Measurements from ENCODE around the gene ARHGAP40.

ARHGAP40 gene

GRCh38 chr20:38692436-38693411 lies 91.1 kb downstream of the ARHGAP40 start:
- no peak for DNase-seq

GRCh38 chr20:38697306-38697705 lies 95.7 kb downstream of the ARHGAP40 start:
- DNase-seq = no peak

- no peak for DNase-seq
Observed at GRCh38 chr20:38698541-38698940, 96.9 kb downstream of the ARHGAP40 start.

- DNase-seq = no peak
Observed at GRCh38 chr20:38700141-38700540, 98.5 kb downstream of the ARHGAP40 start.
